ENCODE measurements around the gene ATE1.

DNA sequence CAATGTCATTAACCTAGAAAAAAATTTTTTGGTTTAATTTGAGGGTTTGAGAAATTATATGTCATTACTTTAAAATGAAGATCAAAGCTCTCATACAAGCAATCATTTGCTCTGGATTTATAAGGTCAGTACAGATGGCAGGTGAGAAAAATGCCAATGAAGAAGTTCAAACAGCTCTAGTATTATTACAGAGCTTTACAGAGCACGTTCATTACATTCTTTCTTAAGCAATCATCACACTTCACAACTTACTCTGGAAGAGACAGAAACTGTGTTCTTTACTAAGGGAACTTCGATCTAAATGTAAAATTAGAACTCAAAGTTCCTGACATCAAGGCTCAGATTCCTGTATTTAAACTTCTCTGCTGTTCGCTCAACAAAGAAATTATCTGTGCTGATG, 153.4 kb downstream of the ATE1 start:
- TF ChIP-seq POLR2AphosphoS5 (IDR thresholded peaks at IDR 0.05; ENCODE audit: low read depth, low read length) (no peak), TAF1 (IDR thresholded peaks at IDR 0.05; ENCODE audit: borderline replicate concordance, insufficient read depth, low read length) (no peak), FOXP2 (optimal IDR thresholded peaks at IDR 0.05; ENCODE audit: borderline replicate concordance, extremely low read depth, extremely low read length, insufficient read depth) (no peak)
- TF ChIP-seq, protein P1, sequence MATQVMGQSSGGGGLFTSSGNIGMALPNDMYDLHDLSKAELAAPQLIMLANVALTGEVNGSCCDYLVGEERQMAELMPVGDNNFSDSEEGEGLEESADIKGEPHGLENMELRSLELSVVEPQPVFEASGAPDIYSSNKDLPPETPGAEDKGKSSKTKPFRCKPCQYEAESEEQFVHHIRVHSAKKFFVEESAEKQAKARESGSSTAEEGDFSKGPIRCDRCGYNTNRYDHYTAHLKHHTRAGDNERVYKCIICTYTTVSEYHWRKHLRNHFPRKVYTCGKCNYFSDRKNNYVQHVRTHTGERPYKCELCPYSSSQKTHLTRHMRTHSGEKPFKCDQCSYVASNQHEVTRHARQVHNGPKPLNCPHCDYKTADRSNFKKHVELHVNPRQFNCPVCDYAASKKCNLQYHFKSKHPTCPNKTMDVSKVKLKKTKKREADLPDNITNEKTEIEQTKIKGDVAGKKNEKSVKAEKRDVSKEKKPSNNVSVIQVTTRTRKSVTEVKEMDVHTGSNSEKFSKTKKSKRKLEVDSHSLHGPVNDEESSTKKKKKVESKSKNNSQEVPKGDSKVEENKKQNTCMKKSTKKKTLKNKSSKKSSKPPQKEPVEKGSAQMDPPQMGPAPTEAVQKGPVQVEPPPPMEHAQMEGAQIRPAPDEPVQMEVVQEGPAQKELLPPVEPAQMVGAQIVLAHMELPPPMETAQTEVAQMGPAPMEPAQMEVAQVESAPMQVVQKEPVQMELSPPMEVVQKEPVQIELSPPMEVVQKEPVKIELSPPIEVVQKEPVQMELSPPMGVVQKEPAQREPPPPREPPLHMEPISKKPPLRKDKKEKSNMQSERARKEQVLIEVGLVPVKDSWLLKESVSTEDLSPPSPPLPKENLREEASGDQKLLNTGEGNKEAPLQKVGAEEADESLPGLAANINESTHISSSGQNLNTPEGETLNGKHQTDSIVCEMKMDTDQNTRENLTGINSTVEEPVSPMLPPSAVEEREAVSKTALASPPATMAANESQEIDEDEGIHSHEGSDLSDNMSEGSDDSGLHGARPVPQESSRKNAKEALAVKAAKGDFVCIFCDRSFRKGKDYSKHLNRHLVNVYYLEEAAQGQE (IDR thresholded peaks at IDR 0.05; ENCODE audit: insufficient read depth in 1 of 2, low read depth in 2 of 2, low read length in 2 of 2): no peak
